ENCODE results near the gene SLC35F3.

SLC35F3 gene

DNA sequence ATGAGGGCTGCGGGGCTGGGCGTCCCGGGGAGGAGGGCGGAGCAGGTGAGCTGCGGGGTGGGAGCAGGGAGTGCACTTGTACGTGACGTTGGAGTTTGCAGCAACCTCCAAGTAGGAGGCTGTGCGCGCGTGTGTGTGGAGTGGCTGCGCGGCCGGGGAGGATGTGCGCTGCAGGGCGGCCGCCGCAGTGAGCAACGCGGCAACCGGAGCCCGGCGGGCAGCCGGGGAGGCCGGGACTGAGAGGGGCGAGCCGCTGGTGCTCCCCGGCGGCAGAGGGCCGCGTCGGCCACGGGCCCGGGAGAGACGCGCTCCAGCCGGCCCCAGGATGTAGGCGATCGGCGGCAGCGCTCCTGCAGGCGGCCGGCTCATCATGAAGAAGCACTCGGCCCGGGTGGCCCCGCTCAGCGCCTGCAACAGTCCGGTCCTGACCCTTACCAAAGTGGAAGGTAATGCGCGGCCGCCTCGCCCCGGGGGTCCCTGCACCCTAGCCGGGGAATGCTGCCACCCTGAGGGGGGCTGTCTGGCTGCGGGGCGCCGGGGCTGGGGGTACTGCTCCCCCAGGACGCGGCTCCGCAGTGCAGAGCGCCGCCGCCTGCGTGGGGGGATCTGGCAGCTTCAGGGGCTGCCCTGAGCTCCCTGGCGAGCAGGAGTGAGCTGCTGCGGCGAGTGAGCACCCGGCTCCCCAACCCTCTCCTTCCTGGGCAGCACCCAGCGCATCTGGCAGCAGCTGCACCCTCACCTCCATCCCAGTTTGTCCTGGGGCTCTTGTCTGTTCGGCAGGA is 309.8 kb downstream of the SLC35F3 start:
- no peak for TF ChIP-seq TCF12 (IDR thresholded peaks at IDR 0.05; ENCODE audit: low read depth)
- no peak for TF ChIP-seq ZBTB7A (IDR thresholded peaks at IDR 0.05; ENCODE audit: low read depth)
- no peak for TF ChIP-seq YY1 (IDR thresholded peaks at IDR 0.05; ENCODE audit: low read depth)
- no peak for TF ChIP-seq TAF1 (IDR thresholded peaks at IDR 0.05; ENCODE audit: low read depth)
- no peak for TF ChIP-seq CEBPB (IDR thresholded peaks at IDR 0.05)
- no peak for TF ChIP-seq MAX (IDR thresholded peaks at IDR 0.05)
- TF ChIP-seq REST (IDR thresholded peaks at IDR 0.05; ENCODE audit: low read depth) = no peak
- TF ChIP-seq RAD21 (IDR thresholded peaks at IDR 0.05; ENCODE audit: low read depth) = no peak
- TF ChIP-seq TEAD4 (IDR thresholded peaks at IDR 0.05) = no peak

GRCh38 chr1:234214911-234215892 is 310.7 kb downstream of the SLC35F3 start:
- no peak for TF ChIP-seq FOXM1 (IDR thresholded peaks at IDR 0.05; ENCODE audit: borderline replicate concordance, low read depth)
- TF ChIP-seq MAX (IDR thresholded peaks at IDR 0.05) = no peak
- no peak for TF ChIP-seq CREB1 (IDR thresholded peaks at IDR 0.05; ENCODE audit: low read depth)
- no peak for TF ChIP-seq ZBTB7A (IDR thresholded peaks at IDR 0.05; ENCODE audit: low read depth)

GRCh38 chr1:234216116-234216703 is 311.7 kb downstream of the SLC35F3 start:
- TF ChIP-seq MAX (IDR thresholded peaks at IDR 0.05) (no peak), EGR1 (IDR thresholded peaks at IDR 0.05) (no peak), TEAD4 (IDR thresholded peaks at IDR 0.05) (no peak), NFIC (IDR thresholded peaks at IDR 0.05) (no peak), ZBTB7A (IDR thresholded peaks at IDR 0.05; ENCODE audit: low read depth) (no peak)

GRCh38 chr1:234217316-234217840 is 312.9 kb downstream of the SLC35F3 start:
- TF ChIP-seq MAX (IDR thresholded peaks at IDR 0.05) (no peak), CEBPB (IDR thresholded peaks at IDR 0.05) (no peak), TCF12 (IDR thresholded peaks at IDR 0.05; ENCODE audit: low read depth) (no peak), YY1 (IDR thresholded peaks at IDR 0.05; ENCODE audit: low read depth) (no peak), RAD21 (IDR thresholded peaks at IDR 0.05; ENCODE audit: low read depth) (no peak), NFIC (IDR thresholded peaks at IDR 0.05) (no peak), CREB1 (IDR thresholded peaks at IDR 0.05; ENCODE audit: low read depth) (no peak), USF1 (IDR thresholded peaks at IDR 0.05) (no peak), TAF1 (IDR thresholded peaks at IDR 0.05; ENCODE audit: low read depth) (no peak), FOXM1 (IDR thresholded peaks at IDR 0.05; ENCODE audit: borderline replicate concordance, low read depth) (no peak), REST (IDR thresholded peaks at IDR 0.05; ENCODE audit: low read depth) (no peak), ZBTB7A (IDR thresholded peaks at IDR 0.05; ENCODE audit: low read depth) (no peak), EP300 (IDR thresholded peaks at IDR 0.05; ENCODE audit: borderline replicate concordance) (no peak), EGR1 (IDR thresholded peaks at IDR 0.05) (no peak), TEAD4 (IDR thresholded peaks at IDR 0.05) (no peak)

DNA sequence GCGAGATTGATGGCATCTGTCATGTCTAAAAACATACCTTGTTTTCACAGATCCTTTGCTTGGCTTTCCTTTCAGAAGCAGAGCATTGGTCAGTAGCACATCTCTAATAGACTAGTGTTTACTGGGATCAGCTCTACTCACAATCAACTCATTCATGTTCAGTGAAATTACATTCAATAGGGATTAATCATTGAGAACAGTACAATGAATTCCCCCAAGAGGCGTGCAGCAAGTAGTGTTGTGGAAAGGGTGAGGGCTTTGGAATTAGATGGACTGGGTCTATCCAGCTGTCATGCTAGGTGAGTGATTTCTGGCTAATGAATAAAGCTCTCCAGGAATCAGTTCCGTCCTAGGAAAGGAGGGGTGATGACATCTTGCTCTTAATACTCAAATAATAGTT is 313.6 kb downstream of the SLC35F3 start:
- no peak for TF ChIP-seq ZBTB7A (IDR thresholded peaks at IDR 0.05; ENCODE audit: low read depth)
- TF ChIP-seq TEAD4 (IDR thresholded peaks at IDR 0.05) = no peak
- TF ChIP-seq CREB1 (IDR thresholded peaks at IDR 0.05; ENCODE audit: low read depth) = no peak
- no peak for TF ChIP-seq RAD21 (IDR thresholded peaks at IDR 0.05; ENCODE audit: low read depth)
- TF ChIP-seq EGR1 (IDR thresholded peaks at IDR 0.05) = no peak
- no peak for TF ChIP-seq MAX (IDR thresholded peaks at IDR 0.05)
- TF ChIP-seq YY1 (IDR thresholded peaks at IDR 0.05; ENCODE audit: low read depth) = no peak
- TF ChIP-seq TAF1 (IDR thresholded peaks at IDR 0.05; ENCODE audit: low read depth) = no peak
- TF ChIP-seq TCF12 (IDR thresholded peaks at IDR 0.05; ENCODE audit: low read depth) = no peak

All from Ishikawa (cell line).